GM18870 (cell line): Measurements from ENCODE around the gene PGM2.
"Not testable (repeated sequence)": the region's sequence is repeated elsewhere in the genome, so short reads cannot be mapped to it uniquely, and the experiment has no call there.

Experiments
- ATAC-seq: cut with Tn5 transposase; IDR thresholded peaks from one replicate; pipeline ENCODE4 v1.9.1; 2021; ENCODE audit warnings: moderate library complexity; ENCODE audit not compliant: unreplicated experiment

PGM2 gene

DNA sequence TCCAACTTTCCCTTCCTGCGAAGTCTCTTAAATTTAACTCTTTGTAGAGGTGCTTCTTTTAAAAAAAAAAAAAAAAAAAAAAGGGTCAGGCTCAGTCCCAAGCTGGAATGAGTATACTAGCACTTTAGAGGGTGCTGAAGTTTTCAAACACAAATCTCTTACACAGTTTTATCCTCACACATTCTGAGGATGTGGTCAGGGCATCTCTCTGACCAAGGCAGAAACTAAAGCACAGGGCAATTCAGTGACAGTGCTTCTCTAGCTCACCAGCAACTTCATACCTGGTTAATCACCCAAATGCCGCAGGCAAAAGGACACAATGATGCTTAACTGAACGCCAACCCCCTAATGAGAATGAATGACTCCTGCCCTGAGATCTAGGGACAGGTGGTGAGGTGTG lies 9.8 kb upstream of the PGM2 start:
- no peak for ATAC-seq

DNA sequence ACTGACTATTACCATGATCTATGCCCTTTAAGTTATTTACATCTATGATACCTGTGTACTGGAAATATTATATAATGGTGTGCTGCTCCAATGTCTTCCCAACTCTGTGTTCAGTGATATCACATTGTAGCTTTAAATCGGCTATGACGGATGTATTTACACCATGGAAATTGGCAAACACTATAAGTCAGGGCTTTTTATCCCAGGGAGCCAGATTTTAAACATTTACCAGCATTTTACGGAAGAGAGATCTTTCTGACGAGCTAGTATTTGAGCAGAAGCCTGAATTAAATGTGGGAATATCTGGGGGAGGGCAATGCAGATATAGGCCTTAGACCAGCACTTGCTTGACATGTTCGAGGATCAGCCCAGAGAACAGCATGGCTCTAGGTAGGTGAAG lies 7.7 kb upstream of the PGM2 start:
- no peak for ATAC-seq

DNA sequence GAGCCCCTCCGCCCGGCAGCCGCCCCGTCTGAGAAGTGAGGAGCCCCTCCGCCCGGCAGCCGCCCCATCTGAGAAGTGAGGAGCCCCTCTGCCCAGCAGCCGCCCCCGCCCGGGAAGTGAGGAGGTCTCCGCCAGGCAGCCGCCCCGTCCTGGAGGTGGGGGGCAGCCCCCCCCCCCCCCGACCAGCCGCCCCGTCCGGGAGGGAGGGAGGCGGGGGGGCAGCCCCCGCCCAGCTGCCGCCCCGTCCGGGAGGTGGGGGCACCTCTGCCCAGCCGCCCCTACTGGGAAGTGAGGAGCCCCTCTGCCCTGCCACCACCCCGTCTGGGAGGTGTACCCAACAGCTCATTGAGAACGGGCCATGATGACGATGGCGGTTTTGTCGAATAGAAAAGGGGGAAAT lies 6.0 kb upstream of the PGM2 start:
- not testable (repeated sequence) for ATAC-seq

DNA sequence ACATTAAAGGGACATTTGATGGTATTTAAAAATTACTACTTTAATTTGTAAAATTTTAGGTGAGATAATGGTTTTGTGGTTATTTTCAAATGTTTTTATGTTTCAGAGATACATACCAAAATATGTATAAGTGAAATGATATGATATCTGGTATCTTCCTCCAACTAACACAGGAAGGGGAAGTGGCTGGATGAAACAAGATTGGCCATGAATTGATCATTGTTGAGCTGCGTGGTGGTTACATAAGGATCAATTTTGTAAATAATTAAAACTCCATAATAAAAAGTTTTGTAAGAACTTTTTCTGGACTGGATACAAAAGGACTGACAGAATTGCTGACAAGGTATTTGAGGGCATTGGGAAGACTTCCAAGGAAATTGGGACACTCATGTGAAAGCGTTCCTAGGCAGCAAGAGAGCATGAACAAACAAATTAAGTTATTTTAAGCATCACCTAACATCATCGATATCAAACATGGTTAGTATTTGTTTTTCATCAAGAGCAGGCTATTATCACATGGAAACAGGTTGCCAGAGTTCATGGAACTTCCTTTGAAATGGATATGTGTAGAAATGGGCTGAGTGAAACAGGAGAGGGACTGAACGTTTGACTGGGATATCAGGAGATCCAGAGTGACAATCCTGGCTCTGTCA lies 4.4 kb upstream of the PGM2 start:
- ATAC-seq: no peak

DNA sequence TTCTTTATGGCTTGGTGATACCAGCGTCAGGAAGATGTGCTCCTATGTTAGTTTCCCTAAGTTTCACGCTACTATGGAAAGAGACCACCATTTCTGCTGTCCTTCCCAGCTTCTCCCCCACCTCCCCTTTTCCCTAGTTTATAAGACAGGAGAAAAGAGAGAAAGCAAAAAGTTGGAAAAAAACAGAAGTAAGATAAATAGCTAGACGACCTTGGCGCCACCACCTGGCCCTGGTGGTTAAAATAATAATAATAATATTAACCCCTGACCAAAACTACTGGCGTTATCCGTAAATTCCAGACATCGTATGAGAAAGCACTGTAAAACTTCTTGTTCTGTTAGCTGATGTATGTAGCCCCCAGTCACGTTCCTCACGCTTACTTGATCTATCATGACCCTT lies 985 bp upstream of the PGM2 start:
- not testable (repeated sequence) for ATAC-seq

DNA sequence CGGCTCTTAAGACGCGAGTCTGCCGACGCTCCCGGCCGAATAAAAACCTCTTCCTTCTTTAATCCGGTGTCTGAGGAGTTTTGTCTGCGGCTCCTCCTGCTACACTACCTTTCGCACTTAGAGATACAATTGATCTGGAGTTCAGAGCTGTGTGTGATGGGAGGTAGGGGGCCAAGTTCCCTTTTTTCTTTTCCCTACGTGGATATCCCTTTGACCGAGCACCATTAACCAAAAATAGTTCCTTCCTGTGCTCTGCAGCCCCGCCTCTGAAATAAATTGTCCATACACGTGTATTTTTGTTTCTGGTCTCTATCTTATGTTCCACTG lies 555 bp upstream of the PGM2 start:
- ATAC-seq: peak; percentile 3

DNA sequence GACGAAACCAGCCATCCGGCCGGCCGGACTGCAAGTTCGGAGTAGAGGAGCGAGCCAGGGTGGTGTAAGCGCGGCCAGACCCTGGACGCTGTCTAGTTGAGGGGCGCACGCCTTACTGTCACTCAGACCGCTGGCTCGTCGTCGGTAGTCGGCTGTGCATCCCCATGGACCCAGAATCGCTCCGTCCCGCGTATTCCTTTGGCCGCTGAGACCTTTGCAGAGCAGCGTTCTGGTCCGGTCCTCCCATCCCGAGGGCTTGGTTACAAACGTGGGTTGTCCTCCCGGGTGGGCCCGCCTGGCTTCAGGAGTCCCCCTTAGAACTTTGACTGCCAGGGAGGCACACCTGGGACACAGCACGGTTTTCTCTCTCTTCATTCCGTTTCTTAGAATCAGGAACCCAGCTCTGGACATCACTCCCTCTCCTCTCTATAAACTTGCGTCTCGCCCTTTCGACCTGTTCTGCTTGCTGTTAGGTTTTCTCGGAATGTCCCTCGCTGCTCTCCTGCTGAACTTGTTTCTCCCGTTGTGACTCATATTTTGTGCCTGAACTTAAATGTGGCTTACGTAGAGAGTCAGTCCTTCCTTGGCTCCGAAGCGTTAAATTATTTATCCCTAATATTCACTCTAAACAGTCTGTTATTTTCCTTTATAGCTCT lies 672 bp downstream of the PGM2 start:
- peak; percentile 34 for ATAC-seq

DNA sequence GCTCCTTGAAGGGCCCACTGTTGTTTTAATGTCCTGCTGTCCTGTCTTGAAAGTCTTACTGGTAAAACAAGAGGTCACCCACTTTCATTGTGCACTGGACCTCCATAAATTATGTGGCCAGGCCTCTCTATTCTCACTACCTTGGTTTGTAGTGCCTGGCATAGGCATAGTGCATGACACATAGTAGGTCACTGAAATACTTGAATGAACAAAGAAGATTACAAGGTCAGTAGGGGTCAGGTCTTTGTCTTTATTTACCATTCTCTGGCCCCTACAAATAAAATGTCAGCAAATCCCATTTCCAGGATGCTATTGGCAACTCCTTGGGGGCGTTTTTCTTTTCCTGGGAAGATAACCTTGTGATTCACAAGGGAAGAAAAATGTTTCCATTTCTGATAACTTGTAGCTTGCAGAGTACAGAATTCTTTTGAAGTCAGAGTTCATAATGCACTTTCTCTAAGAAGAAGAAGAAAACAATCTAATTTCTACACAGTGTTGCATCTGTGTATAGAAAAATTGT lies 1.4 kb downstream of the PGM2 start:
- no peak for ATAC-seq

DNA sequence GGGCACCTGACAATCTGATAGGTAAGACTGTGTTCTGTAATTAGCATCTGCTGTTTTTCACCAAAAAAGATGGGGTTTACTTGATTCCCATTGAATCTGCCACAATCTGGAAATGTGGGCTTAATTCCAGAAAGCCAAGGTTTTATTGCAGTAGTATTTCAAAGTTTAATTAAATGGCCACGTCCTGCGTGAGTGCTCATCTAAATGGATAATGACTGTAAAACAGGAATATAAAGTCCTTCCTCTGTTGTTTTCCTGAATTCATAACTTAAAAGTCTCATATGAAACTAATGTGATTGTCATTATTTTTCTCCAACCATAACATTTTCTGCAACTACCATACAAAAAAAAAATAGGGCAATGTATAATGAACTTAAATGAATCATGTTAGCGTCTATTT lies 2.4 kb downstream of the PGM2 start:
- no peak for ATAC-seq

DNA sequence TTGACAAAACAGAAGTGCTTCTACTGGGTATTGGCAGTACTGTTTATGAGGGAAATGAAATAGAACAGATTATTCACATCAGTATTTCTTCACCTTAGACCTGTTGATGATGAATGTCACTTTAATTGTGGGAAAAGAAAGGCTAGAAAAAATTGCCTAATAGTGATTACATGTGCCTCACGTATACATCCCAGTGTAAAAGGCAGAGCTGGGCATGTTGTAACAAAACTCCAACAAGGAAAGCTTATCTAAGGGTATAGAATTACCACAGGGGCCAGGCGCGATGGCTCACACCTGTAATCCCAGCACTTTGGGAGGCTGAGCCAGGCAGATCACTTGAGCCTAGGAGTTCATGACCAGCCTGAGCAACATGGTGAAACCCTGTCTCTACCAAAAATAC lies 4.2 kb downstream of the PGM2 start:
- no peak for ATAC-seq

DNA sequence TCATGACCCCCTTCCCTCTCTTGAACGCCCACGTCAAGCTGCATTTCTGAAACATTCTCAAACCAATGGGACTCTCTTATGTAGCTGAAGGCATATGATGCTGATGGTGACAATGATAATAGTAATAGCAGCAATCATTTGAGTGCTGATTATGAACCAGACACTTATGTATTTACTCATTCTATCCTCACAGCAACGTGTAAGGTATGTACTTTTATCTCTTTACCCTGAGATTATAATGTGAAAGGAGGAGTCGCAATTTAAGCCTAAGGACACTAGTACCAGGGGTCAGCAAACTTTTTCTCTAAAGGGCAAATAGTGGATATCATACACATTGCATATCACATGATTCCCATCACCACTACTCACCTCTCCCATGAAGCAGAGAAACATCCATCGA lies 8.5 kb downstream of the PGM2 start:
- no peak for ATAC-seq

DNA sequence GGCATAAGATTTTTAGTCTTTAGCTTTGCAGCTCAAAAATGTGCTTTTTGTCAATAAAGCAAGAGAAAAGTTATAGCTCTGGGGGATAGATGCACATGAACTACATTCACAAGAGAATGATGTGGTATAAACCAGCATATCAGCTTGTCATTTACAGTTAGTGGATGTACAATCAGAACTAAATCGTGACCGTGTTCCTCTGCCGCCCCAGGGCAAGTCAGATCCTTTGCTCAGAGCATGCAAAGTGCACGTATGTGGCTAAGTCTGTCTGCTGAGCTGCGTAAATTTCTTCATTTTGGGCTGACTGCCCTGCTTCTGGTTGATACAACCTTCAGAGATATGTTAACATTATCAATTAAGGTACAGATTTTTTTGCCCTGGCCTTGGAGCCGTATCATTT lies 9.3 kb downstream of the PGM2 start:
- ATAC-seq: no peak

- no peak for ATAC-seq
Observed at GRCh38 chr4:37836274-37836673, 9.8 kb downstream of the PGM2 start.

GRCh38 chr4:37836838-37837440 lies 10.5 kb downstream of the PGM2 start:
- no peak for ATAC-seq

GRCh38 chr4:37837446-37837845 lies 11.0 kb downstream of the PGM2 start:
- ATAC-seq: no peak

GRCh38 chr4:37839426-37839825 lies 12.9 kb downstream of the PGM2 start:
- ATAC-seq: no peak

GRCh38 chr4:37844204-37844603 lies 17.7 kb downstream of the PGM2 start:
- ATAC-seq: no peak

GRCh38 chr4:37845201-37845600 lies 18.7 kb downstream of the PGM2 start:
- ATAC-seq: no peak

- ATAC-seq: no peak
Observed at GRCh38 chr4:37847311-37847884, 20.9 kb downstream of the PGM2 start.

- ATAC-seq: no peak
Observed at GRCh38 chr4:37852376-37852775, 25.9 kb downstream of the PGM2 start.

- ATAC-seq: no peak
Observed at GRCh38 chr4:37858112-37858511, 31.6 kb downstream of the PGM2 start.

- ATAC-seq: no peak
Observed at GRCh38 chr4:37858872-37859271, 32.4 kb downstream of the PGM2 start.
